Caco-2 (cell line): Measurements from ENCODE around the gene UBE2J1. TPM values are rescaled to one million over a fixed set of nuclear protein-coding genes. Genes with fewer than 3 reads are reported as not detected.

Source experiments
- Bru-seq: library from RNA; stranded (reverse); fragments of 400-500 nt; gene quantifications from one replicate; lab custom pipeline; 2021; lab: Mats Ljungman, UMichigan
- BruChase-seq, 2 experiments: library from RNA; stranded (reverse); fragments of 400-500 nt; gene quantifications; one replicate each; lab custom pipeline; 2021; lab: Mats Ljungman, UMichigan
- BruUV-seq: library from RNA; stranded (reverse); fragments of 400-500 nt; replicated peaks from 2 replicates; lab custom pipeline; 2021; lab: Mats Ljungman, UMichigan
- CTCF ChIA-PET: fragments of 300-600 bp; sonication (Branson Sonifier 250); formaldehyde crosslinking; loops from one replicate; lab custom pipeline; 2022; ENCODE audit warnings: antibody characterized with exemption; lab: Charles Lee
- POLR2A ChIA-PET: fragments of 300-600 bp; sonication (Branson Sonifier 250); formaldehyde crosslinking; loops from one replicate; lab custom pipeline; 2022; ENCODE audit warnings: antibody characterized with exemption; lab: Charles Lee
- DNase-seq, 2 experiments: peaks; one replicate each; pipeline versions ENCODE4 v3.0.0 to v3.0.0-alpha.2; 2020 to 2022
- H3K27me3 ChIP-seq: replicated peaks from 2 replicates; pipeline ENCODE4 v1.6.0; 2011; ENCODE audit warnings: low read length; ENCODE audit not compliant: control insufficient read depth, insufficient read depth
- H3K36me3 ChIP-seq: 2 replicates; pipeline ENCODE4 v1.5.1; 2011; ENCODE audit warnings: low read length; ENCODE audit not compliant: control insufficient read depth, insufficient read depth
- H3K4me1 ChIP-seq: fragments of 250-450 bp; sonication (Bioruptor Pico); 2 replicates; pipeline ENCODE4 v1.5.1; 2020; ENCODE audit warnings: mild to moderate bottlenecking
- H3K4me3 ChIP-seq: 2 replicates; pipeline ENCODE4 v1.5.1; 2011; ENCODE audit warnings: low read depth, mild to moderate bottlenecking, control low read depth, low read length
- H3K9me3 ChIP-seq: fragments of 250-450 bp; sonication (Bioruptor Pico); 2 replicates; pipeline ENCODE4 v1.5.1; 2020; ENCODE audit warnings: mild to moderate bottlenecking, moderate library complexity
- H3K27ac Mint-ChIP-seq: one replicate; pipeline ENCODE4 v1.8.0; 2022; ENCODE audit warnings: mixed read lengths; ENCODE audit not compliant: unreplicated experiment
- H3K27me3 Mint-ChIP-seq: one replicate; pipeline ENCODE4 v1.8.0; 2022; ENCODE audit warnings: mixed read lengths; ENCODE audit not compliant: insufficient read depth, unreplicated experiment
- H3K36me3 Mint-ChIP-seq: one replicate; pipeline ENCODE4 v1.8.0; 2022; ENCODE audit warnings: mild to moderate bottlenecking, mixed read lengths; ENCODE audit not compliant: insufficient read depth, unreplicated experiment
- H3K4me1 Mint-ChIP-seq: one replicate; pipeline ENCODE4 v1.8.0; 2022; ENCODE audit warnings: low read depth, mixed read lengths; ENCODE audit not compliant: unreplicated experiment
- H3K4me3 Mint-ChIP-seq: one replicate; pipeline ENCODE4 v1.8.0; 2022; ENCODE audit warnings: mild to moderate bottlenecking, moderate library complexity, mixed read lengths; ENCODE audit not compliant: unreplicated experiment
- H3K9me3 Mint-ChIP-seq: one replicate; pipeline ENCODE4 v1.8.0; 2022; ENCODE audit warnings: mixed read lengths; ENCODE audit not compliant: unreplicated experiment
- CTCF ChIP-seq, 2 experiments: fragments of 200-600 bp in 1 of 2; IDR thresholded peaks; 1 replicate in 1 of 2; 2 replicates in 1 of 2; pipeline versions ENCODE4 v1.5.1 to v1.8.0; 2011 to 2022; ENCODE audit warnings: antibody characterized with exemption in 1 of 2, control low read depth in 1 of 2, inconsistent platforms in 1 of 2, low read depth in 1 of 2, low read length in 1 of 2, mild to moderate bottlenecking in 1 of 2, moderate library complexity in 1 of 2; ENCODE audit not compliant: insufficient read depth in 1 of 2, severe bottlenecking in 1 of 2, unreplicated experiment in 1 of 2
- intact Hi-C: fragments of 100-400 bp; cut with micrococcal nuclease; formaldehyde crosslinking; loops from one replicate; pipeline ENCODE4 v1.10.0; 2022; ENCODE audit not compliant: unreplicated experiment
- long read RNA-seq: library from polyadenylated mRNA; stranded (forward); transcript quantifications from one replicate; pipeline ENCODE4 v2.0.0, GENCODE V29; 2022
- total RNA-seq: library from RNA; stranded (reverse); gene quantifications from 2 replicates; pipeline ENCODE4 v1.2.3, GENCODE V29; 2022

Gene UBE2J1
- total RNA-seq (23.1 and 23.5 TPM in 2 replicates), Bru-seq, nascent RNA (percentile 82 among the genes with signal in this experiment), BruChase-seq, experiment 1, labeled RNA remaining after a 2-hour chase (percentile 88 among the genes with signal in this experiment), BruChase-seq, experiment 2, labeled RNA remaining after a 6-hour chase (percentile 91 among the genes with signal in this experiment)
- long read RNA-seq, full-length matches to known transcripts, result 62 of 82 reads
- long read RNA-seq, partial matches to known transcripts, result 8 of 82 reads
- long read RNA-seq, other reads (novel, unspliced or antisense), result 12 of 82 reads

DNA sequence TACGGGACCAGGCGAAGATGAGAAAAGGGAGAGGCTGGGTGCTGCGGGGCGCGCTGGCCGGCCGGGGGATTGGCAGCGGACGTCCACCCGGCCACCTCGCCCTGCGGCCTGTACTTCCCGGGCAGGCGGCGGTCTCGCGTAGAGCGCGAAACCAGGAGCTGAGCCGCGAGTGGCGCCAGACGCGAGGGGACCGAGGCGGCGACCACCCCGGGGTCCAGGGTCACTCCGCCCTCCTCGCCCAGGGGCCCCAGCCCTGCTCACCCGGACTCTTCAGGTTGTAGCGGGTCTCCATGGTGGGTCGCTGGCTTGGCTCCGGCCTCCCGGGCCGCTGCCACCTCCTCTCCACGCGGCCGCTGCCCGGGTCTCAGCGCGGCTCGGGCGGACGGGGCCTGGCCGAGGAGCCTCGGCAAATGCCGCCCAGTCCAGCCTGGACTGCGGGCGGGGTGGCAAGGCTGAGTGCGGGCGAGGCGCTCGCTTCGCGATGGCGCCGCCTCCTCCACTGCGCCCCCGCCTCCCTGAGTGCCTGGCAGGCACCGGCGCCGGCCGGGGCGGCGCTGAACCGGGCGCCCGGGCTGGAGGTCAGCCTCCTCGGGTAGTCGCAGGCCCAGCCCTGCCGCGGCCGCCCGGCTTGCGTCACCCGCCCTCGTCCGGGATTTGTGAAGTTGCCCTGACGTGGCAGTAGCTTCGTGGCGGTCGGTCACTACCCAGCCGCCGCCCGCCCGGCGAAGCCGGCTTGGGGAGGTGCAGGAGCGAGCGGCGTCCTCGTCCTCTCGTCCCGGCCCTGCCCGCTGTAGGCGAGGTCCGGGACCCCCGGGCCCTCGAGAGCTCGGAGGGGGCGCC is at the start of gene UBE2J1:
TSS of gene UBE2J1 (minus strand) at position 445 of the 840 bp plus-strand sequence. CDS start at position 292, 153 bp downstream.
- Histone ChIP-seq H3K4me1 (peaks cover 28% of the 10 kb centered on the region), H3K36me3 (no peaks in the 10 kb centered on the region)
- POLR2A ChIA-PET, result interaction anchor here (0.7 to 1.2 kb wide), 3 partner anchors 16 to 198 kb away, joined by 3 to 5 read pairs (median 3); no protein-coding TSS in a partner anchor

DNA sequence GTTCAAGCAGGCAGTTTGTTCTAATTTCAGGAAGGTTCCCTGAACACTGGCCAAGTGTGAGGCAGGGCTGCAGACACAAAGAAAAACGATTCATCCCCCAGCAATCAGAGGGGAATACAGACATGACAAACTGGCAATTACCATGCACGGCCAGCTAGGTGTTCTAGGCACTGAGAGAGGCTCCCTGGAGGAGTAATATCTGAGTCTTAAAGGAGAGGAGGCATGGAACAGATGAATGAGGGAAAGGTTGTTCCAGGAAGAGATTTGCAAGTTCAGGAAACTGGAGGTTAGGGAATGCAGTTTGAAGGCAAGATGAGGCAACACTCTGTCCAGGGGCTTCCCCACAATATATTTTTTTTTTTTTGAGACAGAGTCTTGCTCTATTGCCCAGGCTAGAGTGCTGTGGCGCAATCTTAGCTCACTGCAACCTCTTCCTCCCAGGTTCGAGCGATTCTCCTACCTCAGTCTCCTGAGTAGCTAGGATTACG is 48.4 kb upstream of the UBE2J1 start:
- Mint-ChIP-seq H3K4me1 (no peaks in the 10 kb centered on the region), H3K27ac (no peak overlapping the region), H3K36me3 (no peaks in the 10 kb centered on the region), H3K27me3 (no peaks in the 10 kb centered on the region), H3K9me3 (no peaks in the 10 kb centered on the region), H3K4me3 (no peak overlapping the region)
- no peaks in the 10 kb centered on the region for H3K36me3 ChIP-seq
- H3K9me3 ChIP-seq, result no peaks in the 10 kb centered on the region
- no peak overlapping the region for H3K4me3 ChIP-seq
- ChIA-PET POLR2A (interaction anchor here (0.7 kb wide), 1 partner anchor 8 kb away, joined by 4 read pairs; no protein-coding TSS in a partner anchor), CTCF (no interaction called here)
- no peak for TF ChIP-seq CTCF (IDR thresholded peaks at IDR 0.05; ENCODE audit: insufficient read depth in 1 of 2, low read depth in 1 of 2, low read length in 1 of 2, severe bottlenecking in 1 of 2, unreplicated experiment in 1 of 2)
- H3K4me1 ChIP-seq, result no peaks in the 10 kb centered on the region
- intact Hi-C loops, result no loop called here
- H3K27me3 ChIP-seq, result no peaks in the 10 kb centered on the region
- no TSS peak for BruUV-seq
- DNase-seq, result no peak

More for the DNA sequence above, at the start of gene UBE2J1:
- Mint-ChIP-seq H3K9me3 (no peaks in the 10 kb centered on the region), H3K36me3 (peaks cover 12% of the 10 kb centered on the region), H3K27ac (peak within 1 kb of the TSS; percentile 91), H3K4me1 (peaks cover 22% of the 10 kb centered on the region), H3K27me3 (no peaks in the 10 kb centered on the region), H3K4me3 (peak within 1 kb of the TSS; percentile 96)
- no peak for TF ChIP-seq CTCF (IDR thresholded peaks at IDR 0.05; ENCODE audit: insufficient read depth in 1 of 2, low read depth in 1 of 2, low read length in 1 of 2, severe bottlenecking in 1 of 2, unreplicated experiment in 1 of 2)
- intact Hi-C loops, result loop anchor here (5.0 kb wide), 1 partner anchor 40 kb away; no protein-coding TSS in a partner anchor
- CTCF ChIA-PET, result interaction anchor here (0.6 to 0.9 kb wide), 4 partner anchors 11 to 404 kb away, joined by 3 to 7 read pairs (median 3); no protein-coding TSS in a partner anchor
- Histone ChIP-seq H3K9me3 (no peaks in the 10 kb centered on the region), H3K27me3 (no peaks in the 10 kb centered on the region), H3K4me3 (peak within 1 kb of the TSS; percentile 92)
- BruUV-seq, result no TSS peak
- DNase-seq, result peak; percentile 93 to 95

DNA sequence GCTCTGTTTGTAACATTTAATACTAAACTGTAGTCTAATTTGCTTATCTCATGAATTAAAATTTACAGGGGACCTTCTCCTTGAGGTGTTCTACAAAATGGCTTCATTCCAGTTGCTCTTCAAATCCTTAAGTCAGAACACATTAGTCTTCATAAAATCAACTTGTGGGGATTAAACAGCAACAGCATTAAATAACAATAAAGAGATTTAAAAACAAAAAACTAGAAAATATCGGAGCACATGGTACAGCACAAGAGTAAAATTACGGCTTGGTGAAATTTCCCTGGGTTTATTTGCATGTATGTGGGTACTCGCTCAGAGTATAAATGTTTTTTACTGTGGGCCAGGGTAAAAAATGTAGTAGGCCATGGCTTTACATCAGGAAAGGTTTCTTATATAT is 47.5 kb upstream of the UBE2J1 start:
- Histone ChIP-seq H3K9me3 (no peaks in the 10 kb centered on the region), H3K4me3 (no peak overlapping the region), H3K27me3 (no peaks in the 10 kb centered on the region), H3K4me1 (no peaks in the 10 kb centered on the region), H3K36me3 (no peaks in the 10 kb centered on the region)
- TF ChIP-seq CTCF (IDR thresholded peaks at IDR 0.05; ENCODE audit: insufficient read depth in 1 of 2, low read depth in 1 of 2, low read length in 1 of 2, severe bottlenecking in 1 of 2, unreplicated experiment in 1 of 2), result no peak
- H3K4me1 Mint-ChIP-seq, result no peaks in the 10 kb centered on the region
- ChIA-PET CTCF (no interaction called here), POLR2A (no interaction called here)
- H3K9me3 Mint-ChIP-seq, result no peaks in the 10 kb centered on the region
- intact Hi-C loops, result no loop called here
- H3K4me3 Mint-ChIP-seq, result no peak overlapping the region
- BruUV-seq, result no TSS peak
- H3K36me3 Mint-ChIP-seq, result no peaks in the 10 kb centered on the region
- no peak overlapping the region for H3K27ac Mint-ChIP-seq
- DNase-seq, result no peak
- H3K27me3 Mint-ChIP-seq, result no peaks in the 10 kb centered on the region
